ENCODE results near the gene ACYP2. TPM values are rescaled to one million over a fixed set of nuclear protein-coding genes. Genes with fewer than 3 reads are reported as not detected.

Gene ACYP2
- total RNA-seq, 1 donor from 2014 or later = 10.1 TPM

- Mint-ChIP-seq H3K4me3 (no peak overlapping the region), H3K27me3 (no peaks in the 10 kb centered on the region)
Observed at GRCh38 chr2:54148391-54148790, 33.0 kb downstream of the ACYP2 start.

DNA sequence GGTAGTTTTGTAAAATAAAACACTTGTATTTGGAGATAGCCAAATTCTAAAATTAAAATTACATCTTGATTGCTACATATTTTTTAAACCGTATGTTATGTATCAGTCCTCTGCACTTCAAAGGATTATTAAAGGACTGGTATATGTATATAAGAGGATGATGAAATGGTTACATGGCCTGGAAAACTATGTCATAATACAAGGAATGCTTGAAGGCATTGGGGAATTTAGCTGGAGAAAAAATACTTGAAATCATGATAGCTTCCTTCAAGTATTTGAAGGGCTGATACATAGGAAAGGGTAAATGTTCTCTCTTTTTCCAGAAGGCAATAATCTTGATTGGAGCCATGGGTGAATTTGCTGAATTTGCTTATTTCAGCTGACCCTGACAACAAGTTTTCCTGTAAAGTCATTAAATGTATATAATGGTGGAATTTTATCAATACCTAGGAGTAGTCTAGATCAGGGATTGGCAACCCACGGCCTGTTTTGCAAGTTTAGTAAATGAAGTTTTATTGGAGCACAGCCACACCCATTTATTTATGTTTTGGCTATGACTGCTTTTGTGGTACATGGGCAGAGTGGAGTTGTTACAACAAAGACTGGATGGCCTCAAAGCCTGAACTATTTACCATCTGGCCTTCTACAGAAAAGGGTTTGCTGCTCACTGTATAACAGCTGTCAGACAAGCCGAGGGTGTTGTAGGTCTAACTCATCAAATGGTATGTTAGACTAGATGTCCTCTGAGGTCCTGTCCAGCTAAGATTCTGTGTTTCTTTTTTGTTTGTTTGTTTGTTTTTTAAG, 34.4 kb downstream of the ACYP2 start:
- Mint-ChIP-seq H3K27me3 (no peaks in the 10 kb centered on the region), H3K36me3 (no peaks in the 10 kb centered on the region), H3K9me3 (no peaks in the 10 kb centered on the region), H3K4me3 (no peak overlapping the region), H3K4me1 (ENCODE audit: unreplicated experiment) (peaks cover 4% of the 10 kb centered on the region), H3K27ac (no peak overlapping the region)
- no peak for DNase-seq (ENCODE audit: extremely low spot score, unreplicated experiment)
- TF ChIP-seq CTCF (conservative IDR thresholded peaks at IDR 0.05) = no peak

More at GRCh38 chr2:54148391-54148790, 33.0 kb downstream of the ACYP2 start:
- peaks cover 4% of the 10 kb centered on the region for H3K4me1 Mint-ChIP-seq (ENCODE audit: unreplicated experiment)
- H3K36me3 Mint-ChIP-seq = no peaks in the 10 kb centered on the region
- H3K9me3 Mint-ChIP-seq = no peaks in the 10 kb centered on the region
- no peak for DNase-seq (ENCODE audit: extremely low spot score, unreplicated experiment)
- H3K27ac Mint-ChIP-seq = no peak overlapping the region
- TF ChIP-seq CTCF (conservative IDR thresholded peaks at IDR 0.05) = no peak

GRCh38 chr2:54158311-54158710, 42.9 kb downstream of the ACYP2 start:
- H3K27ac Mint-ChIP-seq = no peak overlapping the region
- no peaks in the 10 kb centered on the region for H3K4me1 Mint-ChIP-seq (ENCODE audit: unreplicated experiment)
- H3K27me3 Mint-ChIP-seq = no peaks in the 10 kb centered on the region
- H3K4me3 Mint-ChIP-seq = no peak overlapping the region
- H3K9me3 Mint-ChIP-seq = no peaks in the 10 kb centered on the region
- no peak for DNase-seq (ENCODE audit: extremely low spot score, unreplicated experiment)
- TF ChIP-seq CTCF (conservative IDR thresholded peaks at IDR 0.05) = no peak
- H3K36me3 Mint-ChIP-seq = peaks cover 3% of the 10 kb centered on the region

DNA sequence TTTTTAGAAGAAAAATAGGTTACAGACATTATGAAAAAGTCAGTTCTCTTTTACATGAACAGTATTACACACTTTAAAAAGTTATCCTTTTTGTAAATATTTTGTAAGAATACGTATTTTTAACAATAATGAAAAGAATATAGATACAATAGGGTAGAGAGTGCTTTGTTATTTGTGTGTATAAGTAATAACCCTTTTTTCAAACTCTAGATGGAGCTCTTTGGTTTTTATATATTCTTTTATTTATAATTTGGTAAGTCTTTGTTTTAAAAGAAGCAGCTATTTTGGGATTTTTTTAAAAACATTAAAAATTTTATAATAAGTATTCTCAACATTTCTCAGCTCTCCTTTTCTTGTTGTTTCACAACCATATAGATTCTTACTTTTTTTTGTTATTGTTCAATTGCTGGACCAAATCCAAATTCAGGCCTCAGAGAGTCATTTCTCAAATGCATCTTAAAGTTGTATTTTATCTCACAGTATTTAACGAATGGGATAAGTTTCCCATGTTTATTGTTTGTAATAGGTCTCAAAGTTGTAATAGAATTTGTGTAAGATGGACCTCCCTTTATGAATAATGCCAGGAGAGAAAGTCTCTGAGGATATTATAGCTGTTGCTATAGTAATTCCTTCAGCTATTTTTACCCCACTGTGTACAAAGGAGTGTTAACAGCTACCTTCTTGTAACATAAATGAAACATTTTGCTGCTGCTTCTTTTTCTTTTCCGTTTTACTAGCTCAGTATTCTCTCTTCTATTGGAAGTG, 46.4 kb downstream of the ACYP2 start:
- no peaks in the 10 kb centered on the region for H3K9me3 Mint-ChIP-seq
- DNase-seq (ENCODE audit: extremely low spot score, unreplicated experiment) = no peak
- TF ChIP-seq CTCF (conservative IDR thresholded peaks at IDR 0.05) = peak; percentile 44
- H3K27ac Mint-ChIP-seq = no peak overlapping the region
- no peak overlapping the region for H3K4me3 Mint-ChIP-seq
- no peaks in the 10 kb centered on the region for H3K27me3 Mint-ChIP-seq
- H3K4me1 Mint-ChIP-seq (ENCODE audit: unreplicated experiment) = peaks cover under 1% of the 10 kb centered on the region
- no peaks in the 10 kb centered on the region for H3K36me3 Mint-ChIP-seq

- no peaks in the 10 kb centered on the region for H3K36me3 Mint-ChIP-seq
- no peak for DNase-seq (ENCODE audit: extremely low spot score, unreplicated experiment)
- H3K4me1 Mint-ChIP-seq (ENCODE audit: unreplicated experiment) = peaks cover 3% of the 10 kb centered on the region
- no peak for TF ChIP-seq CTCF (conservative IDR thresholded peaks at IDR 0.05)
- no peak overlapping the region for H3K27ac Mint-ChIP-seq
- no peak overlapping the region for H3K4me3 Mint-ChIP-seq
- no peaks in the 10 kb centered on the region for H3K9me3 Mint-ChIP-seq
- no peaks in the 10 kb centered on the region for H3K27me3 Mint-ChIP-seq
Observed at GRCh38 chr2:54164106-54164505, 48.7 kb downstream of the ACYP2 start.
